Eye (tissue), 1 donor: ENCODE data around the gene NEK11.
A peak's percentile ranks its signal among the peaks of the same experiment; 100 is the strongest.

ENCODE experiments used
- DNase-seq: peaks from one replicate; pipeline ENCODE4 v3.0.0-alpha.2; 2015

The NEK11 gene

DNA sequence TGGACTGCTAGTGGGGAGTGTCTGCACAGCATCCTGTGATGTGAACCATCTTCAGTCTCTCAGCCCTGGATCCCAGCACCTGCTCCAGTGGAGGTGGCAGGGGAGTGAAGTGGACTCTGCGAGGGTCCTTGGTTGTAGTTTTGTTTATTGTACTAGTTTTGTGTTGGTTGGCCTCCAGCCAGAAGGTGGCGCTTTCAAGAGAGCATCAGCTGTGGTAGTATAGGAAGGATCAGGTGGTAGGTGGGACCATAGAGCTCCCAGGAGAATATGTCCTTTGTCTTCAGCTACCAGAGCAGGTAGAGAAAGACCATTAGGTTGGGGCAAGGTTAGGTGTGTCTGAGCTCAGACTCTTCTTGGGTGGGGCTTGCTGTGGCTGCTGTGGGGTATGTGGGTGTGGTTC, 20.9 kb downstream of the NEK11 start:
- DNase-seq, result no peak

DNA sequence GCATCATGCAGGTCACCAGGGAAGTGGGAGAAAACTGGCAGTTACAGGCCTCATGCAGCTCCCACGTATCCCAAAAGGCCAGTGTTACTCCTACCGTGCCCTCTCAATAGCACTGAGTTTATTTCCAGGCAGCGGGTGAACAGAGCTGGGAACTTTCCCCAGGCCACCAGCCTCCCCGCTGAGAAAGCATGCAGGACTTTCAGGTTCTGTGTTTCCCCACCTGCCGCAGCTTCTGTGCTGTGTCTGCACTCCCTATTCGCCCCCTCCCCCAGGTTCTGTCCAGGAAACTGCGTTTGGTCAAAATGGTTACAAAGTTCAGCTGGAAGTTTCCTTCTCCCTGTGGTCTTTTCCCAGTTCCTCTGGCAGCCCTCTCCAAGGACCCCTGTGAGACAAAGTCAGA, 21.4 kb downstream of the NEK11 start:
- no peak for DNase-seq

DNA sequence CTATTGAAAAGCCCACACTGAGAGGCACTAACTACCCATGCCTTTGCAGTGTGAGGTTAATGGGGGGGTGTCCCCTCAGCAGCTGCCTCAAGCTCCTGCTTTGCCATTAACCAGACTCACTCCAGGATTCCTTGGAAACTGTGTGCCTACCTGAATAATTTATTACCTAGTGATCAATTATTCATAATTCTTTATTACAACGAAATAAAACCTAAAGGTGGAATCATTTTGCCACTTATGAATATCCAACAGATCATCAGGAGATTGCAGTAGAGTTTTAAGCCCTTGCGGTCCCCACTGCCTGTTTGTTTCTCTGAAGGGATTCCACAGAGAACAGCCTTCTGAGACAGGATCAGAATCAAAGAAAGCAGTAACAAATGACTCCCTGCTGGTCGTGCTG, 23.3 kb downstream of the NEK11 start:
- peak; percentile 68 for DNase-seq

DNA sequence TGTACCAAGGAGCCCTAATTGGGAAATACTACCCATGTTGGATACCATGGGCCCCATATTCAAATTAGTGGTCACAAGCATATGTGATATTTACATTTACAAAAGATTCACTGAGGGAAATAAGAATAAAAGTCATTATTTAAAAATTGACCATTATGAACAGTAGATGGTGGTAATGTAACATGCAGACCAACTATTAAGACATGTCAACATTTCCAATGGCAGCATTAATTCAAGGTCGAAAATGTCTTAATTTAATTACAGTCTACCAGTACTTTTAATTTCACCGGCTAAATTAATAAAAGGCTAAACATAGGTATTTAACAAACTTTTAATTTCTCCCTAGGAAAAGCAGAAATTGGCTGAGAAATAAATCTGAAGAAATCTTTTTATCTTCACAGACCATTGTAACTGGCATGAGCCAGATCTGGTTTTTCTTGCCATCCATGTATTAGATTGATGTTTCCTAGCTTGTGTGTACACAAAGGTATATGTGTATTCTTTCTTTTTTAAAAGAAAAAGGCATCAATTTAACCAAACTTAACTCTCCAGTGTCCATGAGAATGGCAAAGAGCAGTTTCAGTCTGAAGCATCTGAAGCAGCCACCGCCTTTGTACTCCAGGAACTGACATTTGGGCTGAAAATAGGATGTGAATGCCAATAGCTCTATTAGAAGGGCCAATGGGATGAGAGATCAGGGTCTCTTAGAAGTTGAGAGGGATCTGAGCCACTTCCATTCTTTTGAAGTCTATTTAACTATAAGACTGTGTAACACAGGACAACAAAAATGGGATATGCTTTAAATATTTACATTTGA, 26.6 kb downstream of the NEK11 start:
- DNase-seq, result peak; percentile 40

DNA sequence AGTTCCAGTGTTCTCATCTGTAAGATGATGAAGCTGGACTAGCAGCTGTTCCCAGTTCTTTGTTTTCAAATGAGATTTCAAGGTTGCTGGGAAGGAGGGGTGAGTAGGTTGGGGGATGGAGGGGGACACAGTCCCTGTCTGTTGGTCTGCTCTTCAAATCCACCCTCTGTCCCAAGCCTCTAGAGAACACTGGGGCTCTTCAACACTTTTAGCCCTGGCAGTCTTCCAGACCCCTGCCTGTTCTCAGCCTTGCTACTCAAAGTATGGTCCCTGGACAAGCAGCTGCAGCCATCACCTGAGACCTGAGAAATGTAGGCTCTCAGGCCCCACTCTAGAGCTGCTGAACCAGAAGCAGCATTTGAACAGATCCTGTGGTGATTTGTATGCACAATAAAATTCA, 41.3 kb downstream of the NEK11 start:
- peak; percentile 51 for DNase-seq

DNA sequence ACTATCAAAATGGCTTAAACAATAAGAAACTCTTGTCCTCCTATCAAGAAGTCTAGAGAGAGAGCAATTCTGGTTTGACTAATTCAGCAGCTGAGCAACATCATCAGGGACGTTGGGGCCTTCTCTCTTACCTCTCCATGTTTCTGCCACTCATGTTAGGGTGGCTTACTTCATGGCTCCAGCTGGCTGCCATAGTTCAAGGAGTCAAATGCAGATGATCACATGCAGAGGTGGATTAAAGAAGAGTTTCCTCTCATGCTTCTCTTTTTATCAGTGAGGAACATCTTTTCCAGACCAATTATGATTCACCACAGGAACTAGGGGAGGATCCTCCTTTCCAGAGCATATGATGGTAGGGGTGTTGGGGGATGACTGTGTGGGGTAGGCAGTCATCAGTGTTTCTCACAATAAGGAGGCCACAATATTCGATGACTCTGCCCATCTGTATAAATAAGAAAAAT, 45.5 kb downstream of the NEK11 start:
- DNase-seq, result no peak

DNA sequence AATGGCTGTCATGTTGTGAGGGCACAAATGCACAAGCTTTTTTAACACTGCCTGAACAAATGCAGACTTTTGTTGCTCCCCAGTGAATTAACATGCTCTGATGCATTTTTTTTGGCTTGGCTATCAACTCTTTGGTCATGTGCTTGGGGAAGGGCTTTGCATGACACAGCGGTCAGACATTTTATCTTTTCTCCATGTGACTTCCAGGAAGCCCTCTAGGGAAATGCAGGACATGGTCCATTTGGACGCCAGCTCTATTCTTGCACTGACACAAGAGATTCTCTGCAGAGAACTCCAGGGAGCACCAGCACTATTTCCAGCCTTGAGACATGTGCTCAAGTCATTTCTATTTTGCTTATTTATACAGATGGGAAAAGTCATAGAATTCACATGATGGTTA, 46.2 kb downstream of the NEK11 start:
- DNase-seq, result no peak

DNA sequence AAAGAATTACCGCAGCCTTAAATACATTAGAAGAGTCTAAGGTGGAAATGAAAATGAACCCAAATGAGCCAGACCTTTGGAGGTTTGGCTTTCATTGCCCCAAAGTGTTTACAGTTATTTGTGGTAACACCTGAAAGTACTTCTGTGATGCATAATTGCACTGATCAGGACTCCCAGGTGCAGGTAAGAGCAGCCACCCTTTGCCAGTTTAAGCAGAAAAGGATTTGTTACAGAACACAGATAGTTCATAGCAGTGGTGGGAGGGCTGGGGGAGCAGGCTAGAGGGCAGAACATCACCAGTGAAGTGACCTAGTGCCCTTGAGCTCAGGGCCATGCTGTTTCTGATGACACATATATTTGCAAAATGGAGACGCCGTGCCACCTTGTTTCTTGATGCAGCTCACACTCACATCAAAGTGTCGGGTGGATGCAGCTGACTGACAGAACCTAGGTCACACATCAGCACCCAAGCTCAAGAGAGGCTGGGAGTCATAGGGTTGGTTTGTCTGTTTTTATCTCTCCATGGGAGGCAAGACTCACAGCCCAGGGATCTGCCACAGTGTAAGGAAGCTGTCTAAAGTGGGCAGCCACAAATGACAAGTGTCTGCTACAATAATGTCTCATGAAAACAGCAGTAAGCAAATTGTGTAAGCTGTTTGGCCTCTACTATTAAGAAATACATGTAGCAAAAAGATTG, 49.1 kb downstream of the NEK11 start:
- no peak for DNase-seq

DNA sequence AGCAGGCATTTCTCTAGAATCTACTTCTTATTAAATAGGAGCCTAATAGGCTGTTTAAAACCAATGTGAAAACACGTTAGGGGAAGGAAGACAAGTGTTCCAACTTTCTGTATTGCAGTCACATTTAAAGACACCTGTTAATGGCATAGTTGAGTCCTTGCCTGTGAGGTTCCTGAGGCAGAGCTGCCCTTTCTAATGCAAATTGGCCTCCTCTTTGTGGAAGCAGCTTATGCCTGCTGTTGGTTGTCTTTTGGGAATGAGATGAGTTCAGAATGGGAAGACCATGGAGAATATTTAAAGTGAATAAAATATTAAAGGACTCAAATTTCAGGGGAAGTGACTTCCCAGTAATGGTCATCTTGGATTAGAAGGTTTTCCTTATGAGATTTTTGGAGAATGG, 51.2 kb downstream of the NEK11 start:
- DNase-seq, result no peak

DNA sequence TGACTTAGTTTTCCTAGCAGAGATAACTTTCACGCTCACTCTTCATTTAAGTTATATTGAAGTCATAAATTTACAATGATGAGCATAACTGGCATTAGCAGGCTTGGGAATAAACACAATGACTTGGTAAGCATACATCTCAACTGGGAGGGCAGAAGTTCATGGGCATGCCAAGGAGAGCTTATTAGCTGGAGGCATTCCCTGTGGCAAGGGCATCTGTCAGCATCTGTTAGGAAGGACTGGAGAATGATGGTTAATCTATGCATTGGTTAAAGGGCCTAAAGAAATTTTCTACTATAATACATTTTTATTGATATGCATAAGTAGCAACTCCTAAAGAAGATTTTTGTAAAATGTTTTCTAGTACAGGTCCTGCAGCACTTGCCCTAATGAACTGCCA, 52.4 kb downstream of the NEK11 start:
- DNase-seq, result peak; percentile 52

DNA sequence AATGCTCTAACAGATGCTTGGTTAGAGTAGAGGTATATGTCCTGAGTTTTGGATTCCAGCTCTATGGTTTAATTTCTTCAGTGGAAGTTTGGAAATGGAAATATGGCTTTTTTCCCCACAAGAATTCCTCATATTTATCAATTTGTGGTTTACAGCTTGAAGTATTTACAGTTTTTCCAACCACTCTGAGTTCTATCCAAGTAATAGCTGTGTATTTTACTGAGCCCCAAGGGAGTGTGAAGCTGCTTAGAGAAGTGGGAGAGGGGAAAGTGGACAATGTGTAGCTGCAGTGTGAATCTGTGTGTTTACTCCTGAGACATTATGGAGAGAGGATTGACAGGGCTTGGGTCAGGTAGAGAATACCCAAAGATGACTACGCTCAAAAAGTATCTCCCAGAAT, 54.5 kb downstream of the NEK11 start:
- no peak for DNase-seq

DNA sequence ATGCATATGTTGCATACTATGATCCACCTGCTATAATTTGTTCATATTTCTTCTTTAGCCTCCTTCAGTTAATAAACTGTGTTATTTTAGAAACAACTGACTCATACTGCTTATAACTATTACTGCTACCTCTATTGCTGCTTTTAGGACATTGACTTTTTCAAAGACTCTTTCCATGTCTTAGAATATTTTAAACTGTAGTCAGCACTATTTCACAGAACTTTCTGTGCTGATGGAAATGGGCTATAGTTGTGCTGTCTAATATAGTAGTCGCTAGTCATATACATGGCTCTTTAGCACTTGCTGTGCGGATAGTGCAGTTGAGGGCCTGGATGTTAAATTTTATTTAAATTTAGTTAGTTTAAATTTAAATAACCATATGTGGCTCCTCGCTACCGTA, 55.6 kb downstream of the NEK11 start:
- no peak for DNase-seq

DNA sequence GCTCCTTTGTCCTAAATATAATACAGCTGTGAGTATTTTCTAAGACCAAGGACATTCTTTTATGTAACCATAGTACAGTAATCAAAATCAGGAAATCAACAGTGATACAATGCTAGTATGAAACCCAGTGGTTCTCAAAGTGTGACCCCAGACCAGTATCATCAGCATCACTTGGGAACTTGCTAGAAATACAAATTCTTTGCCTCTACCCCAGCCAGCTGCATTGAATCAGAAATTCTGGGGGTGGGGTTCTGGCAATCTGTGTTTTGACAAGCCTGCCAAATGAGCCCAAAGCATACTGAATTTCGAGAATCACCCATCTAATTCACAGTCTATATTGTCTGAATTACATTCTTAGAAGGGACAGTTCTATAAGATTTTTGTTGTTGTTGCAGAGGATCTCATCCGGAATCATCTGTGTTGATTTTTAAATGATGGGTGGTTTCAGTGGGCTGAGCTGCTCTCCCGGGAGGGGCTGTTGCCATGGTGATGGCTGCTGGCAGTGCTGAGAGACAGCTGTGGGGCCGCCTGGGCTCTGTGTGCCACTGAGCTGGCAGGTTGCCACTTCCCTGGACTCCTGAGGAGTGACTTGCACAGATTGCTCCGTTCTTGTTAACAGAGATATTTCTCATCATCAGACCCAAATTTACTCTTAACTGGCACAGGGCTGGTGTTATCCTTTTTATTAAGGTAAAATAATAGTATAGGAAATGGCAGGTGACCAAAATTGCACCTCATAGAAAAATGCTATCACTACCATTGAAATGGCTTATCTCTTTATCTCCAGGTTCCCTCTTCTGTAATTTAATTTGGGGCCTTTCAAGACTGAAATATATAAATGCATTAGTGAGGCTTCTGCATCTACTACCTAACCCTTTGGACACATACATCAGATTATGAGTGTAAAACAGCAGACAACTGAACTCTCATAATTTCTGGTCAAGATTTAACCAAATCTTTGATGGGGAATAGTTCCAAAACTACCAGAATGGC, 56.5 kb downstream of the NEK11 start:
- peak; percentile 91 for DNase-seq

DNA sequence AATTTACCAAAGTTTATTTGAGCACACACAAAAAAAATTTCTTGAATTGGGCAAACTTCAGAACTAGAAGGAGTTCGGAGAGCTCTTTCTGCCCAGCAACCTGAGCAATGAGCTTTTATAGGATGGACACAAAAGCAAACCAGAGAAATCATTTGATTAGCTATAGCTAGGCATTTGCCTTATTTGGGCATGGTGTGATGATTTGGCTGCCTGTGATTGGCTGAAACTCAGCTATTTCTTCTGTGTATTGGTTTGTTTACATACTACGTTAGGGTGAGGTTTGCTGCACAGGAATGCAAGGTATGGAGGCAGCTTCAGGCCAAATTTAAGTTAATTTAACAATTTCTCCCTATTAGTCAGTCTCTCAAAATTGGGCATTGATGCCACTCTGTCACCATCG, 65.1 kb downstream of the NEK11 start:
- no peak for DNase-seq

DNA sequence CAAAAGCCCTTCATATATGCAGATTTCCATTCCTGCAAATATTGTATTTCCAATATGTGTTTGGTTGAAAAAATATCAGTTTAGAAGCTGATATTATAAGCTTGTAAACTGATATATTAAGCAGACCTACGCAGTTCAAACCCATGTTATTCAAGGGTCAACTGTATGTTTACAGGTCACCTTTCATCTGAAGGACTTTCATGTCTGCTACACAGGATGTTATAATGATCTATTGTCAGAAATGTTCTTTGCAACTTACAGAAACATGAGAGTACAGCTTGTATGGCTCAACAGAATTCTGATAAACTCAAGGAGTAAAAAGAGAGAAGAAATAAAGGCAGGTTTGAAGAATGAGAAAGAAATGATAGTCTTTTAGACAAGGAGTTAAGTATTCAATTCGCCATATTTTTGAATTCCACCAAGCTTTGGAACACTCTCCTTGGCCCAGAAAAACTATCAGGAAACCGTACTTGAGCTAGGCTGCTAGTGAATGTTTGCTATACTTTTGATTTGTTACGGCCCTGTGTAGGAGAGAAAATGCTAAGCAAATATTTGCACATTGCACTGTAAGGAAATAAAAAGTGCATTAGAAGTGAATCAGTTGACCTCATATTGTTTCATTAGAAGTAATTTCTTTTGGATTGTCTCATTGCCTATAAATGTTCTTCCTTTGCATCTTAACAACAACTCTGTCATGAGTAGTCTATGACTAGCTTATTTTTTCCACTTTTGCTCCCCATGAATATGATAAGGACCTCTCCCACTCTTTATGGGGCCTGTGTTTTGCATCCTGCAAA, 81.2 kb downstream of the NEK11 start:
- no peak for DNase-seq

DNA sequence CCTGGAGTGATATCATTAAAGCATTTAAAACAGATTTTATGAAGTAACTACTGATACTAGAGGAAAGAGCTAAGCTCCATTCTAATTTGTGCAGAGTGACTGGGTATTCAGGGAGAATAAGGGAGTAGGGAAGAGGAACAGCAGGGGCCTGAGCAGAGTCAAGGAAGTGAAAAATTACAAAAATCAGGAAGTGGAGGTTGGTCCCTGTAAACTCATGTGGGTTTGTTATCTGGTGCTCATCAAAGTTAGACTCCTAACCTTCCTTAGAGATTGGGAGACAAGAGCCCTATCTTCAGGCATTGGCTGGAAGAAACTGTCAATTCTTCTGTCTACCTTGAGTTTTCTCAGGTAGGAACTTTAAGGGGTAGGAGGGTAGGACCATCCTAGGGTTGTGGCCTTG, 82.5 kb downstream of the NEK11 start:
- DNase-seq, result no peak

DNA sequence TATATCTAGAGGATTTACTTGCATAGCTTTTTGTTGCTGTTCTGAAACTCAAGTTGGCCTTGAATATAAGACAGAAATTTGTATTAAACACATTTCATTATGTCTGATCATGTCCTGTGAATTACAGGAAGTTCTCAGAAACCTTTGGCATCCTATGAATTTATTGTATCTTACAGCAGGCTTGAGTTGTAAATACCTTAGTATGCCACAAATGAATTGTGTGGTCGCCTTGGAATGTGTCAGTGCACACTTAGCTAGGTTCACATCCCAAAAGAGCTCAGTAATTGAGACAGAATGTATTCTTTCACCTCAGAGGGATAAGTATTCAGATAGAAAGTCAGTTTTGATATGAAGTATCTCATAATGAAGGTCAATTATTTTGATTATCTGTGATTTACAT, 83.4 kb downstream of the NEK11 start:
- DNase-seq, result no peak

DNA sequence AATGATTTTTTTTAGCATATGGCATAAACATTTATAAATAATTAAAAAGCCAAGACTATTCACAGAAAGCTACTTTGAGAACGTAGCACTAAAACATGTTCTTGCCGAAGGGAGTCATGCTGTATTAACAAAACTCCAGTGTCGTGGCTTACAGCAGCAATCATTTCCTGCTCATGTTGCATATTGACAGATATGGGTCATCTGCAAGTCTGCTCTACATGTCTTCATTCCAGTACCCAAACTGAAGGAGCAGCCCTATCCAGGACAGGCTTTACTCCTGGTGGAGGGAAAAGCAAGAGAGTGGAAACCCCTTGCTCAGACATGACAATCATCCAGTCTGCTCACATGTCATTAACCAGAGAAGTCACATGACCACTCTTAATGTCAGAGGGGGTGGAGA, 87.6 kb downstream of the NEK11 start:
- peak; percentile 91 for DNase-seq

DNA sequence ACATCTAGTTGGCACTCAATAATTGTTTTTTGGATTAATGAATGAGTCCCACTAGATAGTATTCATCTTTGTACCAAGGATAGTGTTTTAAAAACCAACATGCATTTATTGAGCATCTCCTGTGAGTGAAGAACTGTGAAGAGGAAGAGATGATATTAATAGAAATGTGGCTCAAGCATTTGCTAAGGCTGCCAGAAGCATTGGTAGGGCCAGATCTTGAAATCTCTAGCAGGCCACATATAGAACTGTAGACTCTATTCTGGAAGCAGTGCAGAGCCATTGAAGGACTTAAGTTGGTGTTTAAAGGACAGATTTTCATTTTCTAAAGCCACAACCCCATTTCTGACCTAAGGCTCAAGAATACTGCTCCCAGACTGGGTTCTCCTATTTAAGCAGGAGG, 99.0 kb downstream of the NEK11 start:
- no peak for DNase-seq

DNA sequence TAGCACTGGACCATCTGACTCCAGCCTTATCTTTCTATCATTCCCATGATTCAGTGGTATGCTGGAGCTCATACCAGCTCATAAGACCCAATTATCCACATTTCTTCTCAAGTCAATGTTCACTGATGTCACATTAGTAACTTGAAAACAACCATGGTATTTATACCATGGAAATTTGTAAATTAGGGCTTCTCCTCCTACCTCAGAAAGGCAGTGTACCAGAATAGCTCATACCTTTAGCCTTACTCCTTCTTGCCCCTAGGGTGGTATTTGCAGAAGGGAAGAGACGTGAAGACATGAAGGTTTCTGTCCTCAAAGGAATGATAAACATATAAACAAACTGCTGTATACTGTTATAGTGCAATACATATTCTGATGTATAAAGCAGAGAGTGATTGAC, 114.2 kb downstream of the NEK11 start:
- no peak for DNase-seq

DNA sequence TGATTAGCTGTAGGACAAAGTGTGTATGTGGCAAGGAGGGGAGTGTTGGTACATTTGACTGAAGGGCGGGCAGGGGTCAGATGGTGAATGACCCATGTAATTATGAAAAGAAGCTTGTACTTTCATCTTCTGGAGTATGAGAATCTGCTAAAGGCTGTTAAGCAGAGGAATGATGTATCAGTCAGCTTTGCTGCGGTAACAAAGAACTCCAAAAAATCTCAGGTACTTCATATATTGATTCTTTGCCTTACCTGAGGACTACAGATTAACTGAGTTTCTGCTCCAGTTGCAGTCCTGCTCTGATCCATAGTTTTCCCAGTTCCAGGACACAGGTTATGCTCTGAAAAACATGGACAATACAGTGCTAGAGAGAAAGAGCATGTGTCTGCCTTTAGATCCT, 115.1 kb downstream of the NEK11 start:
- no peak for DNase-seq

DNA sequence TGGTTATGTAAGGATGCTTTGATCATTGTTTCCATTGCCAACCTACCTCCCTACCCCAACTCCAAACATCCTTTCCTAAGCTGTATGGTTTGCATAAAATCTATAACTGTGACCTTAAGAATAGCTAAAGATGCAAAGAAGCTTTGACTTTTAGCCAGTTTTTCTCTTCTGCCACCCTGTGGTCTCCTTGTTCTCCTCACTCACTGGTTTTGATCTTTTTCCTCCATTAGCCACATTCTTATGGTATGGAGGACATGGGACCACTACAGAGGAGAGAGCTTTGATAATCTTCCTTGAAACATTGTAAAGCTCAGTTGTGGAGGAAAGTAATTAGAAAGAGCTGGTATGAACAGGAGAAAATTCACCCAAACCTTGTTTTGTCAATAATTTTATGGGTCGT, 115.9 kb downstream of the NEK11 start:
- no peak for DNase-seq
